HL-60 (cell line): Measurements from ENCODE around the gene SBNO2.

Source experiments
- DNase-seq, 2 experiments: peaks; one replicate each; pipeline ENCODE4 v3.0.0-alpha.2; 2010 to 2020; ENCODE audit warnings: low read depth in 1 of 2, low spot score in 1 of 2
- H3K27ac ChIP-seq: fragments of 250-450 bp; sonication (Bioruptor Pico); replicated peaks from 2 replicates; pipeline ENCODE4 v1.5.1; 2020; ENCODE audit warnings: mild to moderate bottlenecking, moderate library complexity
- H3K27me3 ChIP-seq: fragments of 250-450 bp; sonication (Bioruptor Pico); 2 replicates; pipeline ENCODE4 v1.5.1; 2021; ENCODE audit warnings: mild to moderate bottlenecking, moderate library complexity; ENCODE audit not compliant: insufficient read depth, poor library complexity, severe bottlenecking
- H3K4me3 ChIP-seq: replicated peaks from 2 replicates; pipeline ENCODE4 v1.5.1; 2011; ENCODE audit warnings: mild to moderate bottlenecking, control low read depth, low read length; ENCODE audit not compliant: insufficient read depth
- GABPA ChIP-seq: IDR thresholded peaks from 2 replicates; pipeline ENCODE4 v1.6.1; 2012; ENCODE audit warnings: low read depth
- POLR2AphosphoS5 ChIP-seq: IDR thresholded peaks from 2 replicates; pipeline ENCODE4 v1.6.1; 2012; ENCODE audit warnings: low read depth
- REST ChIP-seq: IDR thresholded peaks from 2 replicates; pipeline ENCODE4 v1.6.1; 2012; ENCODE audit warnings: low read depth; ENCODE audit not compliant: insufficient replicate concordance
- SPI1 ChIP-seq: IDR thresholded peaks from 2 replicates; pipeline ENCODE4 v1.6.1; 2012; ENCODE audit warnings: low read depth, mild to moderate bottlenecking, borderline replicate concordance
- TF ChIP-seq, protein P1 (sequence below): IDR thresholded peaks from one replicate; pipeline ENCODE4 v1.5.1; 2011; ENCODE audit warnings: low read length, control low read depth, inconsistent platforms; ENCODE audit not compliant: insufficient read depth

The SBNO2 gene

DNA sequence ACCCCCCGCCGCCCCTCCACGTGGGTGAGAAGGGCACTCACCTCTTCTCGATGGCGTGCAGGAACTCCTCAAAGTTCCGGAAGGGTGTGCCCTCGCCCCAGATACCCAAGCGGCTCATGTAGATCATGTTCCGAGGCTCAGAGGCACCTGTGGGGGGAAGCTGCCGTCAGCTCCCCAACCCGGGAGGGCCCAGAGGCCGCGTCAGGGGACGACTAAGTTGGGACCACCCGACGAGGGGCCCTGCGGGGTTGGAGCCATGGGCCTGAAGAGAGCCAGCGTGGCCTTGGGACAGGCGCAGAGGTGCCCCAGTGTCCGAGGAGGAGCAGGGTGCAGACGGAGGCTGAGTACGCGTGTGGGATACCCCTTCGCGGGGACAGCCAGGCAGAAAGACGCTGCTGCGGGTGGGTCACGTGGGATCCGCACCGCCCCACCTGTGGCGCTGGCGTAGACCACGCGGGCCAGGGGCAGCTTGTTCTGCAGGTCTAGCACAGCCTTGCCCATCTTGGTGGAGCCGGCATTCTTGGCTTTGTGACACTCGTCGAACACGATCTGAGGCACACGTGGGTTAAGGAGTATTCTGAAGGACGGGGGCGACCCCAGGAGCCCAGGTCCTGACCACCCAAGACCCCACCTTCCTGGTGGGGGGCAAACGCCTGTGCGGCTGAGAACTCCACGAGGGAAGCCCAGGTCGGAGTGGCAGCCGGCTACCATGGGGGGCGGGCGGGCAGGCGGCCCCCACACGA is 54.4 kb downstream of the SBNO2 start:
- no peak for DNase-seq
- Histone ChIP-seq H3K4me3 (no peak overlapping the region), H3K27me3 (no peaks in the 10 kb centered on the region), H3K27ac (no peak overlapping the region)
- TF ChIP-seq SPI1, result no peak
- TF ChIP-seq REST, result no peak
- no peak for TF ChIP-seq GABPA
- TF ChIP-seq, protein P1, sequence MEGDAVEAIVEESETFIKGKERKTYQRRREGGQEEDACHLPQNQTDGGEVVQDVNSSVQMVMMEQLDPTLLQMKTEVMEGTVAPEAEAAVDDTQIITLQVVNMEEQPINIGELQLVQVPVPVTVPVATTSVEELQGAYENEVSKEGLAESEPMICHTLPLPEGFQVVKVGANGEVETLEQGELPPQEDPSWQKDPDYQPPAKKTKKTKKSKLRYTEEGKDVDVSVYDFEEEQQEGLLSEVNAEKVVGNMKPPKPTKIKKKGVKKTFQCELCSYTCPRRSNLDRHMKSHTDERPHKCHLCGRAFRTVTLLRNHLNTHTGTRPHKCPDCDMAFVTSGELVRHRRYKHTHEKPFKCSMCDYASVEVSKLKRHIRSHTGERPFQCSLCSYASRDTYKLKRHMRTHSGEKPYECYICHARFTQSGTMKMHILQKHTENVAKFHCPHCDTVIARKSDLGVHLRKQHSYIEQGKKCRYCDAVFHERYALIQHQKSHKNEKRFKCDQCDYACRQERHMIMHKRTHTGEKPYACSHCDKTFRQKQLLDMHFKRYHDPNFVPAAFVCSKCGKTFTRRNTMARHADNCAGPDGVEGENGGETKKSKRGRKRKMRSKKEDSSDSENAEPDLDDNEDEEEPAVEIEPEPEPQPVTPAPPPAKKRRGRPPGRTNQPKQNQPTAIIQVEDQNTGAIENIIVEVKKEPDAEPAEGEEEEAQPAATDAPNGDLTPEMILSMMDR, result no peak

GRCh38 chr19:1118999-1119398 is 55.1 kb downstream of the SBNO2 start:
- no peak overlapping the region for H3K27ac ChIP-seq
- TF ChIP-seq POLR2AphosphoS5 (no peak), REST (no peak), SPI1 (no peak), GABPA (no peak)
- TF ChIP-seq, protein P1, result no peak
- no peak overlapping the region for H3K4me3 ChIP-seq
- no peaks in the 10 kb centered on the region for H3K27me3 ChIP-seq
- no peak for DNase-seq

DNA sequence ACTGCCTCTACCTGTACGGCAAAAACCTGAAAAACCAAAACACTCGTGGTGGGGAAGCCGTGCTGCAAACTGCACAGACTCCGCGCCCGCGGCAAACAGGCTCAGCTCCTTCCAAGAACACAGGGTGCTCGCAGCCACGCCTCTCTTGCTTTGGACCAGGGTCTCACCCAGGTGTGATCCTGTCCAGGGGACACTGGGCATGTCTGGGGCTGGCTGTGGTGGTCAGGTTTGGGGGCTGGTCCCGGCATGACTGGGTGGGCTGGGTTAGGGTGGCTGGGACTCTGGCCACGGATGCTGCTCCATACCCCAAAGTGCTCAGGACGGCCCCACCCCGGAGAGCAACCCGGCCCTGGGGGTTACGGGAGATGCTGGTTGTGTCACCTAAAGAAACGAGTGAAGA is 56.4 kb downstream of the SBNO2 start:
- no peak for DNase-seq
- TF ChIP-seq, protein P1, result no peak
- TF ChIP-seq GABPA (no peak), SPI1 (no peak), POLR2AphosphoS5 (no peak), REST (no peak)
- Histone ChIP-seq H3K4me3 (no peak overlapping the region), H3K27ac (no peak overlapping the region), H3K27me3 (no peaks in the 10 kb centered on the region)
